ENCODE data around the gene RAB19.

Gene RAB19

GRCh38 chr7:140403878-140404564 lies at the start of gene RAB19:
Gene RAB19, plus strand, starts transcription at chr7:140404058. Its CDS starts 3,589 bp downstream, at chr7:140407647.
- DNase-seq, result peak; percentile 53

- no peak for DNase-seq
Observed at GRCh38 chr7:140358024-140358411, 45.8 kb upstream of the RAB19 start.

- DNase-seq, result peak; percentile 31
Observed at GRCh38 chr7:140358412-140359051, 45.3 kb upstream of the RAB19 start.

GRCh38 chr7:140360697-140361229 lies 43.1 kb upstream of the RAB19 start:
- DNase-seq, result no peak

- DNase-seq, result no peak
Observed at GRCh38 chr7:140364819-140365218, 39.0 kb upstream of the RAB19 start.

- no peak for DNase-seq
Observed at GRCh38 chr7:140367528-140367927, 36.3 kb upstream of the RAB19 start.

GRCh38 chr7:140369294-140369693 lies 34.6 kb upstream of the RAB19 start:
- DNase-seq, result no peak

GRCh38 chr7:140375323-140375722 lies 28.5 kb upstream of the RAB19 start:
- no peak for DNase-seq

- DNase-seq, result peak; percentile 46
Observed at GRCh38 chr7:140375892-140376730, 27.7 kb upstream of the RAB19 start.

- DNase-seq, result no peak
Observed at GRCh38 chr7:140383954-140384713, 19.7 kb upstream of the RAB19 start.

- DNase-seq, result no peak
Observed at GRCh38 chr7:140384894-140385545, 18.8 kb upstream of the RAB19 start.

GRCh38 chr7:140389445-140389844 lies 14.4 kb upstream of the RAB19 start:
- no peak for DNase-seq

GRCh38 chr7:140390034-140390433 lies 13.8 kb upstream of the RAB19 start:
- no peak for DNase-seq

- peak; percentile 38 for DNase-seq
Observed at GRCh38 chr7:140390466-140391190, 13.2 kb upstream of the RAB19 start.

- no peak for DNase-seq
Observed at GRCh38 chr7:140391634-140392033, 12.2 kb upstream of the RAB19 start.

- no peak for DNase-seq
Observed at GRCh38 chr7:140393756-140394306, 10.0 kb upstream of the RAB19 start.

- DNase-seq, result peak; percentile 93
Observed at GRCh38 chr7:140397784-140398750, 5.8 kb upstream of the RAB19 start, which contains the start of gene SLC37A3. Gene SLC37A3, minus strand, starts transcription at chr7:140398530. Its CDS starts 16,004 bp downstream, at chr7:140382526.

- no peak for DNase-seq
Observed at GRCh38 chr7:140398821-140399220, 5.0 kb upstream of the RAB19 start.

- DNase-seq, result no peak
Observed at GRCh38 chr7:140400381-140400780, 3.5 kb upstream of the RAB19 start.

Measured in activated CD4-positive, alpha-beta T cell treated with anti-CD3 and anti-CD28 coated beads for 48 hours (primary cell).